DMS 273 (cell line): Measurements from ENCODE around the gene SFXN3.

Experiments
- DNase-seq: peaks from one replicate; lab custom pipeline; 2025; ENCODE audit not compliant: unreplicated experiment; lab: John Stamatoyannopoulos, UW

SFXN3 gene

GRCh38 chr10:101035916-101036702, 5.1 kb downstream of the SFXN3 start:
- no peak for DNase-seq

- DNase-seq = no peak
These were observed 5.7 kb downstream of the SFXN3 start for GRCh38 chr10:101036726-101037125.

GRCh38 chr10:101038484-101038883, 7.5 kb downstream of the SFXN3 start:
- no peak for DNase-seq

DNA sequence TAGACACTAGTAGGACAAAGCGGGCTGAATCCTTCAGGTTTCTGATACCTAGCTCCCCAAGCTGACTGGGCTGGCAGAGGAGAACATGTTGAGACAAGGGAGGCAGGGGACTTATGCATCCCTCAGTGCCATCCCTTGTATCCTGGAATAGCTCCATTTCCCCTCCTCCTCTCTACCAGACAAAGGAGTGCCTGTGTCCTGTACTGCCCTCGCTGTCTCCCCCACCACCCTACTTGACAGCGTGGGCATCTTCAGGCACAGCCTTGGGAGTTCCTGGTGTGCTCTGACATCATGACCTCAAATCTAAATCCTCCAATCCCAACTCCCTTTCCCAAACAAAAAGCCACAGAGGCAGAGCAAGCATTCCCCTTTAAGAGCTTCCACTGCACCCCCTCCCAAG, 9.0 kb downstream of the SFXN3 start:
- DNase-seq = no peak

DNA sequence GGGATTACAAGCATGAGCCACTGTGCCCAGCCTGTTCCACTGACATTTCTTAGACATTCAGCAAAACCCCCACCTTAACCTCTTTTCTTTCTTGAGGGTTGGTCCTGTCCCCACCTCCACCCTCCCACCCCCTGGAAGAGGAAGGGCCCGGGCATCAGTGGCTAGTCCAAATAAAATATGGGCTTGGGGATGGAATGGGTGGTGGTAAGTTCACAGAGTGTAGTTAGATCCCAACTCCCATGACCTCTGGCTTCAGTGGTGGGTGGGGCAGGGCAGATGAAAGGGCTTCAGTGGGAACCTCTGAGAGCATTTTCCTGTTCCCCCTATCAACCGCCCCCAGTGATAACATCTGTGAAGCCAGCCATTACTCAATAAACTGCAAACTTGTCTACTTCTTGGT, 9.8 kb downstream of the SFXN3 start:
- no peak for DNase-seq

DNA sequence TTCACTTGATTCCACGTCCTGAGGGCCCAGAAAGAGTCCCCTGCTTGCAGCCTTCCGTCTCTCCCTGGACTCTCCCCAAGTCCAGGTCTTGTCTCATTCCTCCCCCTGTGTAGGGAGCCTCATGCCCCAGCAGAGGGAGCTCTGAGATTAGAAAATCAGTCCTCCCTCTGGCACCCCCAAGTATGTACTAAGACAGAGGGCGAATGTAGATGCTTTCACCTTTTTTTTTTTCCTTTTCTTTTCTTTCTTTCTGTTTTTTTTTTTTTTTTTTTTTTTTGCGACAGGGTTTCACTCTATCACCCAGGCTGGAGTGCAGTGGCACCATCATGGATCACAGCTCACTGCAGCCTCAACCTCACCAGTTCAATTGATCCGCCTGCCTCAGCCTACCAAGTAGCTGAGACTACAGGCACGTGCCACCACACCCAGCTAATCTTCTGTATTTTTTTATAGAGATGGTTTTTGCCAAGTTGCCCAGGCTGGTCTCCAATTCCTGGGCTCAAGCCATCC, 10.3 kb downstream of the SFXN3 start:
- DNase-seq = peak; percentile 86

DNA sequence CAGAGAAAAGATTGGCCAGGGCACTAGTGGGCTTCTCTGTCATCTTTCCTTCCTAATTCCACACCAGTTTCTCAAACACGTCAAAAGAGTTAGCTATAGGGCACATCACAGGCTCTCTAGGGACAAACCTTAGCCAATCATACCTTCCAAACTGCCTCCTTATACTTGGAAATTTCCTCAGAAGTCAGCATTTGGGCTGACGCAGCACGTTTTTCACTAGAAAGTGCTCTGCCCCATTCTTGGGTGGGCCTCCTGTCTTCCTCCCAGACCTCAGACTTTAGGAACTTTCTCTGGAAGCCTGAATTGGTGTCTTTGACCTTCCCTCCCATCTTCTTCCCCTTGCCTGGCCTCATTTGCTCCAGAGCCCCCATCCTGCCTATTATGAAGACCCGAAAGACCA, 11.1 kb downstream of the SFXN3 start:
- no peak for DNase-seq

- peak; percentile 96 for DNase-seq
These were observed 11.8 kb downstream of the SFXN3 start for GRCh38 chr10:101042667-101043362.

DNA sequence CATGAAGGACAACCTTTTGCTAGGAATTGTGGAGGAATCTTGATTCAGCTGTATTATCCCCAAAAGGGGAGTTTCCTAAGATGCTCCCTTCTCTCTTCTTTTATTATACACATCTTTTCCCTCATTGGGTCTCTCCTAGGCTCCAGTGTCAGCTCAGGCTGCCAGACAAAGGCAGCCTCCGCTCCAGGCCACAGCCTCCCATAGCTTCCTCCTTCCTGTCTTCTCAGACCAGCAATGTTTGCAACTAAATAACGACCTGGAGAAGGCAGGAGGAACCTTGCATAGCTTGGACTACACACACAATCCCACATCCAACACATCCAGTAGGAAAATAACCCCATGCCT, 12.3 kb downstream of the SFXN3 start:
- DNase-seq = peak; percentile 36

DNA sequence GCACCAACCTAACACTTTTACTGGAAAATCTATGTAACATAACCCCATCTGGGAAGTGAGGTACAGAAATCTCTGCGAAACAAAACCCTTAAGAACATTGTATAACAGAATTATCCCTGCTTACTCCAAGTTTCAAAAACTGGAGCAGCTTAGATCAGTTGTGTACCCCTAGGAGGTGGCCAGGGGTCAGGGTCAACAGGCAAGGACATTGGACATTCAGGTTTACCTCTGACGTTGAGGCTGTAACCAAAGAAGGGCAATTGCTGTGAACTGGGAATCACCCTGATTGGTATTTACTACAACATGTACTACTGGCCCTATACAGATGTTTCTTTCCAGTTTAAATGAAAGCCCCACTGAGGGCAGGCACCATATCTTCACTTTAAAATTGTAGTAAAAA, 13.1 kb downstream of the SFXN3 start:
- no peak for DNase-seq

GRCh38 chr10:101046332-101047238, 15.6 kb downstream of the SFXN3 start:
- peak; percentile 29 for DNase-seq

GRCh38 chr10:101047268-101047667, 16.2 kb downstream of the SFXN3 start:
- no peak for DNase-seq

DNA sequence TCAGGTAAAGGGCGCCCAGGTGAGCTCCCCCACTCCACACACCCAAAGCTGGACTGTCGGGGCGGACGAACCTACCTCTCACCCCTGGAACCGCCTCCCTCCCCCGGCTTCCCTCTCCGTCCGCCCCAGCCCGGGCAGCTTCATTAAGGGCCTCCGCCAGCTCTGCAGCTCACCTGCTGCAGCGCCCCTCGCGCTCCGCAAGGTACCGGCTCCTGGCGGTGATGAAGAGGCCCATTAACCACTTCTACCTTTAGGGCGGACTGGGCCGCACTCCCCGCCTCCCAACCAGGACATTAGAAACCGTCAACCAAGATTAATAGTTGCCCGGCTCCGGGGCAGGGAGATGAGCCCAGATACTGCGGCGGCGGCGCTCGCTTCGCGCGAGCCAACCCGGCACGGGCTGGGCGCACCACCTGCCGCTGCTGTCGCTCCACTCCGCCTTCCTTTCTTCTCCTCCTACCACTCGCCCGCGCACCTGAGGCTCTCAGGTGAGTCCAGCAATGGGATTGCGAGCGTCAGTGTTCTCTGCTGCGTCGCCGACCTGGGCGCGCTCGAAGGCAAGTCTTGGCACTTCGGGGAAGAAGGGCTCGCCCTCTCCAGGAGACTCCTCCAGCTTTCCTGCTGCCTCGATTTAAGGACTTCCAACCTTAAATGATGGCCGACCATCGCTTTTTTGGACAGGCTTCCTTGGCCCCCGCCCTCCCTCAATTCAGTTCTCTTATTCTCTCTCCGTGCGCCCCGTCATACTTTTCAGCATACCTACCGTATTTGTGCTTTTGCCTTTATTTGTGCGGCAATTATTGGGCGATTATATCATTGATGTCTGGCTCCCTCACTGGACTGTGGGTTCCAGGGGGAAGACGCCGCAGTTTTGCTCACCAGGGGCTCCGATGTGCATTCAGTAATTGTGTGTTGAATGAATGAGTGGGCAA, 17.2 kb downstream of the SFXN3 start:
- no peak for DNase-seq

DNA sequence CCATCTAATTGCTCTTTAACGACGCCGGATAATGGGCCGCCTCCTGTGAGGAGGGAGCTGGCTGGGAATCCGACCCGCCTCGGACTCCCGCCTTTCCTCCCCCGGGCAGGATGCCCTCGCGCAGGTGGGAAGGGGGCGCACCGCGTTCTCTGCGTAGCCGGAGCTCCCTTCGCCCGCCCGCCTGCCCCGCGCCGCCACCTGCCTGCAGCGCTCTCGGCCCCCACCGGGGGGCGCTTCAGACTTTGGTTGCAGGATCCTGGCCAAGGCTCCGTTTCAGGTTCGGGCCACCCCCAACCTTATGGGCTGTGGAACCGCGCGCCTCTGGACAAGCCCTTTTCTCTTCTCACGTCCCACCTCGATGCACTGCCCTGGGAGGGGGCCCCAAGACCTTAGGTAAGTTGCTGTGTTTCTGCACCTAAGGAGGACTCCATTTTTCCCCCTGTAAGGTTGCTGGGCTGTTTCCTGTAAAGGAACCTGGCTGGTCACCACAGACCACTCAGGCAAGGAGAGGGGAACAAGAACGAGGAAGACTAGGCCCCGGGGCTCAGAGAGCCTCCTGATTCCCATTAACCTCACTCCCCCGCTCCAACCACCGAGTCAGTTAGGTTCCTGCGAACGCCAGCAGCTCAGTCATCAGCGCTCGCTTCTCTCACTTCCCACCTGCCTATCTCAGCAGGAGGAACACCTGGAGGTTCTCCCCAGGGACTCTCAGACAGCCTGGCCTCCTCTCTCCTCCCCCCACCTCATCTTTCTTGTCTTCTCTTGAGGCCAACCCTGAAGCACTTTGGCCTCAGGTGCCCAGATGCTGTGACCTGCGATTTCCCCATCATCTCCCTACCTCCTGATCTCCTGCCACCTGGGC, 19.4 kb downstream of the SFXN3 start:
- DNase-seq = peak; percentile 83

GRCh38 chr10:101052285-101052684, 21.3 kb downstream of the SFXN3 start:
- DNase-seq = peak; percentile 38

DNA sequence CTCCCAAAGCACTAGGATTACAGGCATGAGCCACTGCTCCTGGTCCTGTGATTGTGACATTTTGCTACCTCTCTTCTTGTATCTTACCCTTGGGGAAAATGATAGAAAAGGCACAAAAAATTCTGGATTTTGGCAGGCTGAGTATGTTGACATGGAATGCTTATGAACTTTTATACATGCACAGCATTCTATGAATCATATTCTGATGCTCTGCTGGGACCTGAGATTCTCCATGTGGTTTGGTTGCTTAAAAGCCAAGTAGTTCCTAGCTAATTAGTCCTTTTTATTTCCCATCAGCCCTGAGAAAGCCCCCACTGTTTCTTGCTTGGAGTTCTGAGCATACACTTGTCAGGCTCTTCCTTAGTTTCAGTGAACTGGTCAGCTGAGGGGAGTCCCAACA, 22.5 kb downstream of the SFXN3 start:
- DNase-seq = no peak

DNA sequence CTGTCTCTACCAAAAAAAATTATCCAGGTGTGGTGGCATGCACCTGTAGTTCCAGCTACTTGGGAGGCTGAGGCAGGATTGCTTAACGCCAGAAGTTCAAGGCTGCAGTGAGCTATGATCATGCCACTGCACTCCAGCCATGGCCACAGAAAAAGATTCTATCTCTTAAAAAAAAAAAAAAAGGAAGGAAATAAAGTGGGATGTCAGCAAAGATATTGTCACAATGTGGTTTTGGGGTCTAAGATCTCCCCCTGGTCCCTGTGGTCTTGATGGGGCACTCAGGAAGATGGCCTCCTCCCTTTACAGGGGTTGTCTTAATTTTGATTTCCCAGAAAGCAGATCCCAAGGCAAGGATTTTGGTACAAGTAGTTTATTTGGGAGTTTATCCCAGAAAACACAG, 23.3 kb downstream of the SFXN3 start:
- no peak for DNase-seq

DNA sequence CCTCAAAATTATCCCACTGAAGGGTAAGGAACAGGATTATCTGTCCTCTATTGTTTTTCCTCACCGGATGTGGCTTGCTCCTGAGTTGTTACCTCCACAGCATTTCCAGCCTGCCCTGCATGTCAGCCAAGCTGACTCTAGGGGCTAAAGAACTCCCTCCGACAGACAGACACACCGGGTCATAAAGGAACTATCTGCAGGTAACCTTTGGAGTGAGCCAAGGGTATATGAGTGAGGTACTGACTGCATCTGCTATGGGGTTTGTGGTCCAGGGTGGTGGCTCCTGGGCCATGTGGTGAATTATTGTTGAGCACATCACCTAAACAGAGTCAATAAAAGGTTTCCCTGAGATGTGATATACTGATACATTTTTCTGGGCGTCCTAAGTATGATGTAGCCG, 23.8 kb downstream of the SFXN3 start:
- DNase-seq = no peak

GRCh38 chr10:101055411-101055810, 24.4 kb downstream of the SFXN3 start:
- DNase-seq = no peak
